ENCODE data around the gene OLIG1.

DNA sequence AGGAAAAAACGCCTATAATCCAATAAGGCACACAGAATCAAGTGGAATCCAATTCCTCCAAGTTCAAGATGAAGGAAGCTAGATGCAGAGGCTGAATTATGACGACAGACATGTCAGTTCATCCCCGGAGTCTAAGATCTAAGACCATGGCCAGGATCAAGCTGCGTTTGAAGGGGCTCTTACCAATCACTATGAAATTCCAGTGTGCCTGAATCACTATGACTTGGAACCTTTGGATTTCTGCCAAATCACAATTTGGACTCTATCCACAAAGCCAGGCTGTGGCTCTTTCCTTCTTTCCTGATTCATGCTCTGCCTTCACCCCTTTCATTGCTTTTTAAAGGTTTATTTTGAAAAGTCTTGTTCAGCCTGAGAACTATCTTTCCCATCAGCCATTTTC, 27.1 kb upstream of the OLIG1 start:
- TF ChIP-seq, protein P1, sequence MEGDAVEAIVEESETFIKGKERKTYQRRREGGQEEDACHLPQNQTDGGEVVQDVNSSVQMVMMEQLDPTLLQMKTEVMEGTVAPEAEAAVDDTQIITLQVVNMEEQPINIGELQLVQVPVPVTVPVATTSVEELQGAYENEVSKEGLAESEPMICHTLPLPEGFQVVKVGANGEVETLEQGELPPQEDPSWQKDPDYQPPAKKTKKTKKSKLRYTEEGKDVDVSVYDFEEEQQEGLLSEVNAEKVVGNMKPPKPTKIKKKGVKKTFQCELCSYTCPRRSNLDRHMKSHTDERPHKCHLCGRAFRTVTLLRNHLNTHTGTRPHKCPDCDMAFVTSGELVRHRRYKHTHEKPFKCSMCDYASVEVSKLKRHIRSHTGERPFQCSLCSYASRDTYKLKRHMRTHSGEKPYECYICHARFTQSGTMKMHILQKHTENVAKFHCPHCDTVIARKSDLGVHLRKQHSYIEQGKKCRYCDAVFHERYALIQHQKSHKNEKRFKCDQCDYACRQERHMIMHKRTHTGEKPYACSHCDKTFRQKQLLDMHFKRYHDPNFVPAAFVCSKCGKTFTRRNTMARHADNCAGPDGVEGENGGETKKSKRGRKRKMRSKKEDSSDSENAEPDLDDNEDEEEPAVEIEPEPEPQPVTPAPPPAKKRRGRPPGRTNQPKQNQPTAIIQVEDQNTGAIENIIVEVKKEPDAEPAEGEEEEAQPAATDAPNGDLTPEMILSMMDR (IDR thresholded peaks at IDR 0.05; ENCODE audit: low read depth, low read length), result no peak
- no peak for TF ChIP-seq EZH2phosphoT487 (IDR thresholded peaks at IDR 0.05; ENCODE audit: low read depth)
